HG03342 (cell line): ENCODE data around the gene NR2F1-AS1.

Experiments used
- ATAC-seq: cut with Tn5 transposase; IDR thresholded peaks from one replicate; pipeline ENCODE4 v1.9.1; 2021; ENCODE audit warnings: mild to moderate bottlenecking, moderate library complexity; ENCODE audit not compliant: unreplicated experiment

NR2F1-AS1 gene

DNA sequence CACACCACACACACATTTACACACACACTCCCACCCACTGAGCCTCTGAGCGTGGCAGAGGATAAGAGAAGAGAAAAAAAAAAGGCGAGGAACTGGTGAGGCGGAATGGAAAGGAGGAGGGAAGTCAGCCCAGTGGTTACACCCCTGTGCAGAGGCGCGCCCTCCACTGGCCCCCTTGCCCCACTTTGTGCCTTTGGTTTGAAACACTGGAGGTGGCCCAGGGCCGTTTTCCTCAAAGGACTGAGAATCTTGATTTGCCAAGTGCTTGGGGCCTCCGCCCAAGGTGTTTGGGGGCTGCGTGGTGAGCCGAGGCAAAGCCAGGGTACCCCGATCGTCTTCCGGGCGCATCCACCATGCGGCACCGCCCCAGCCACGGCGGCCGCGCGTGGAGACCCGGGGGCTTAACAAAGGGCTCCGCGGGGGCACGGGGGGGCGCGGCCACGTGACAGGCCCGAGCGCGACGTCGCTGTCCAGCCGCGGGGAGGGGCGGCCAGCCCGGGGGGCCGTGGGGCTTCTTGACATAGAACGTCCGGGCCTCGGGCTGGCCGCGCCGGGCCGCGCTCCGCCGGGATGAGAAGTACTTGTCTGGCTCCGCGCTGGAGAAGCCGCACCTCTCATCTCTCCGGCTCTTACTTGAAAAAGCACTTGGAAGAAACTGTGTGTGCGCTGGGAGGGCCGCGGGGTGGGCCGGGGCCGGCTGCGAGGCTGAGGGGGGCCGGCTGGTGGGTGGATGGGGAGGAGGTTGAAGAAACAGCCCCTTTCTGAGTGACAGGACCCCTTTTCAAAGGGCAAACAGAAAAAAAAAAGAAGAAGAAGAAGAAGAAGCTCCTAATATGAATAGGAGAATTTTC, 23.0 kb upstream of the NR2F1-AS1 start:
- ATAC-seq, result no peak

DNA sequence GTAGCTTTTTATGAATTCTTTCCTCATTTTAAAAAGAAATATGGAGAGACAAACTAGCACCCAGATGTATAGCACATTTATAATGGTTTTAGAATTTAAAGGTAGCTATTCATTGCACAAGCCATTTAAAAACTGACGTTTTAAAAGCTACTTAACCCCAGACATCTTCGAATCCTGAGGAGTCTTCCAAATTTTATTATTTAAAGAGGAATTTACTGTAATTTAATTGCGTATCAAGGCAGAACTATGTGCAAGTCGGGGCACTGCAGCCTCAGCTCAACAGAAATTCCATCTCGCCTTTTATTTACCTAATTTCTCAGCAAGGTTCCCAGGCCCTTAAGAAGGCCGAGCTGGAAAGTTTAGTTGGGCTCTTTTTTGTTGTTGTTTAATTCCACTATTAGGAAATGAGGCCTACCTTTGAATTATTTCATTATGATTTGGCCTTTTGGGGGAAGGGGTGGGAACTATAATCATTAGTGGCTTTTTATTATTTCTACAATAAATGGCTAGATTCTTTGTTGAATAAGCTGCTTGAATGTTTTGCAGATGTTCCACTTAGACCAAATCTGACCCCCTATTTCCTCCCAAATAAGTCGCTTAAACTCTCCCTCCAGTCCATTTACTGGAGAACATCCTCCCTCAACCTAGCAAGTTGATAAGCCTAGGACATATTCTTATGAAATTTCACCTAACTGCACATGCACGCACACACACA, 22.2 kb upstream of the NR2F1-AS1 start:
- ATAC-seq, result no peak

DNA sequence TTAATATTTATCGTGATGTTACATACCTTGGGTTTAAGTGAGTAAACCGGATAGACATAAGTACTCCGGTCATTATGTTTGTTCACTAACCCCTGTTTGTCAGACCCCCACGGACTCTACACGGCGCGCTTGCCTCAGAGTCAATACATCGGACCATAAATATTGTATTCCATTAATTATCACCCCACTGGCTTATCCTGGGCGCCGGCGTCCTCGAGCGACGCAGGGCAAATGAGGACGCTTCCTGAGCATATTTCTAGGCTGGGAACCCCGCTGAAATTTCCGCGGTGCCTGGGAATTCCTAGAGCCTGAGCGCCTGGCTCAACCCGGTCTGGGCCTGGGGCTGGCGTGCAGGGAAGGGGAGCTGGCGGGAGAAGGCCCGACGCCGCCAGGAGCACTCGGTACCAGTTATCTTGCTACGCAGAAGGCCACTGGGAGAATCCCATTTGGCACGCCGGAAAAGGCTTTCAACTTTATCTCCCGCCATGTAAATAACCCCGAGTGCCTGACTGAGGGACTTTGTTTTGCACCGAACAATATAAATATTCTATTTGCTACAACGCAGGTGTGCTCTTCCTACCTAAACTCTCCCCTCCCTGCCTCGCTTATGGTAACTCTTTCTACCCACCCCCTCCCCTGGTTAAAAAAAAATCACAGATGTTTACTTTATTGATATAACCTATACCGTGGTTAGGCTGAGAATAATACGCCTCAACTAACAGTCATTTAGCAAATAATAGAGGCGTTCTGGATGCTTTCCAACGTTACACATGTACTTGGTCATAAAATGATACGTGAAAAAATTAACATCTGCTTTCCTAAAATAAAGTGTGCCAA, 21.4 kb upstream of the NR2F1-AS1 start:
- ATAC-seq, result no peak

DNA sequence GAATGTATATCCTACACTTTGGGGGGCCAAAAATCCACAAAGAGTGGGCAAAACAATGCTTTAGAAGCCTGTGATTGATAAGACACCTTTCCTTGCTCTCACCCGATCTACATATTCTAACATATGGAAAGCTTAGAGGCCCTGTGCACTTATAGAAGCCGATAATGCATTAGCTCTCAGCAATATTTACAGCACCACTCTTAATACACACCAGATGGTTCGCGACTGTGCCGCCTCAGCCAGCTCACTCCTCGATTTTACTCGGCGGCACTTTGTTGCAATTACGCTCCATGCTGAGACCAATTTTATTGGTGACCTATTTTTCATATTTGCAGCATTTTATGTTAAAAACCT, 20.8 kb upstream of the NR2F1-AS1 start:
- no peak for ATAC-seq

DNA sequence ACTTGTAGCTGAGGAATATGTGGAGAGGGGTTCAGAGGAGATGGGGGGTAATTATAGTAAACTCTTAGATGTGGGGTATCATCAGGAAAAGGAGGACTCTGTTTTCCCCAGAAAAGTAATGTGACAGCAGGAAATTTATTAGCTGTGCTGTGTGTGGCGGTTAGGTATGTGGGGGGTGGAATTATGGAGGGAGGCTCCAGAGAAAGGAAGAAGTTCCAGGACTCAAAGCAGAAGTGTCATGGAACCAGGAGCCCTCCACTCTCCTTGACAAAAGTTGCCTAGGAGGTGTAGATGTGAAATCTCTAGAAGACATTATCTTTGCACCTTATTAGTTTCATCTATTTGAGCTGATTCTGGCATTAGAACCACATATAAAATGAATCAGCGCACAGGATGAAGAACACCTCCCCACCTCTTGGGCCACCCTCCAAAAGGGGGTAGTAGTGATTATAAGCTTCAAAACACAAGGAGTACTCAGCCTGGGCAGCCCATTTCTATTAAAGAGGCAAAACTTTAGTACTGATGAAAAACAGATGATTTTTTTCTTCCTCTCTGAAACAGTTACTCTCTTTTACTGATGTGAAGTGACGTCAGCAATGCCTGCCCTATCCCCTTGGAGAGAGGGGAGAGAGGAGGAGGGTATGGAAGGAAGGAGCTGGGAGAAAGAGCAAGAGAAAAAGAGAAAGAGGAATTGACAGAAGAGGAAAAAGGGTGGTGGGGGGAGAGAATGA, 20.2 kb upstream of the NR2F1-AS1 start:
- no peak for ATAC-seq

DNA sequence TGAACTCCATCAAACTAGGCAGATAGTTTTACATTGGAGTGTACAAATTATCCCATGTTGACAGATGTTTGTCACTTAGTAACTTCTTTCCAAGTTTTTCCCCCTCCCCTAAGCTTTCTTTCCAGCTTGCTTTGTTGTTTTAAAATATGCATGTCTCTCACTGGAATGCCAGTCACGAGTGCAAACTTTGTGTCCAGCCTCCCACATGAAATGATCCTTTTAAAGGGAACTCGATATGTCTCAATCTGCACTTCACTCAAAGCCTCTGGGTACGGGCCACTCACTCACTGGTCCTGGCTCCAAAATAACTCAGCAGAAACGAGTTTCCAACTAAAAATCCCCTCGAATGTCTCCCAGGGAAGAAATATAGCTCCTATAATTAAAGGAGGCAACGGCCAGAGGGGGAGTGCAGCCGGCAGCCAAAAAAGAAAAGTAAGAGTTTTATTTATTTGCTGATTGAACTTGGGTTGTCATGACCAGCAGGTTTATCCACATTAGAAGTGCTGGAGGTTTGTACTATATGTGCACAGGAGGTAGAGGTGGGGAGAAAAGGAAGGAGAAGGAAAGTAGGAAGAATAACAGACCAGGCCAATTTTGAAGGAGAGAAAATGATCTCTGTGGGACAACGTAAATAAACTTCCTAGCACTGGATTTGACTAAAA, 19.5 kb upstream of the NR2F1-AS1 start:
- ATAC-seq, result no peak

DNA sequence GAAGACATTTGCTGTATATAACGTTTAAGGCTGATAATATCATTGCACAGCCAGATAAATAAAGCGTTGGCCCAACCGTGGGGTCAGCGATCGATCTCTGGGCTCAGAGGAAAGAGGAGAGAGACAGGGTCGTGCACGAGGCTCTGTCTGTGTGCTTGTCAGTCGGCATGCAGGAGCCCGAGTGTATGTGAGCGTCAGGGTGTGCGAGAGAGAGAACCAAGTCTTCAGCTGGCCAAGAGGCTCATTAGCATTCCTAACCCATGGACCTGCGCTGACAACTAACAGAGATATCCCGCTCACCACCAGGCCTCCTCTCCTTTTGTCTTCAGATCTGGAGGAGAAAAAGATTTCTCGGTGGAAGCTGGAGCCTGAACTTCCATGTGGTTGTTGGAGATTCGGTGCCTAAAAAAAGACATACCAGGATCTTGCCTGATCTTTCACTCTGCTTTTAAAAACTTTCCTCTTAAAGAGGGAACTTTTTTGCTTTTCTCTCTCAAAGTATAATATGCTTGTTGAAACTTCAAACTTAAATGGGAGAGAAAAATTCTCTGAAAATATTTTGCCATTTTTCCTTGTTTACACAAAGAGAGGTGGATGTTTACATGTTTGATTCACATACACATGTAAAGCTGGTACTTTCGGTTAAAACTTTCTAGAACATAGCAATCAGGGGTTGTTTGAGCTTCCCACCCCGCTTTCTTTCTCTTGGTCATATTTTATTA, 18.5 kb upstream of the NR2F1-AS1 start:
- ATAC-seq, result no peak

DNA sequence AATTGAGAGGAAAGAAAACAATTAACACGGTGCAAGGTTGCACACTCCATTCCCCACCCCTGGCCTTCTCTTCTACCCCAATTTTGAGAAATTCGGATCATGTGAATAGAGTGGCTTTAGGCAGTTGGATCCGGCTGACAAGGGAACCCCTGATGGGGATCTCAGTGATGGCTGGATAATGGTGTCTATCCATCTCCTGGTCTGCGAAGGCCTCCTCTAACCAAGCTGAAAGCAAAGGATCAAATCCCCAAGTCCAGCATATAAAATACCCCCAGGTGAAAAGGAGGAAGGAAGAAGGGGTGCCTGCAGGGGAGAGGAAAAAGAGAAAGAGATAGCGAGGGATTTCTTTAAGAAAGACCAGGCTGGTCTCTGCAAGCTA, 18.0 kb upstream of the NR2F1-AS1 start:
- ATAC-seq, result no peak

DNA sequence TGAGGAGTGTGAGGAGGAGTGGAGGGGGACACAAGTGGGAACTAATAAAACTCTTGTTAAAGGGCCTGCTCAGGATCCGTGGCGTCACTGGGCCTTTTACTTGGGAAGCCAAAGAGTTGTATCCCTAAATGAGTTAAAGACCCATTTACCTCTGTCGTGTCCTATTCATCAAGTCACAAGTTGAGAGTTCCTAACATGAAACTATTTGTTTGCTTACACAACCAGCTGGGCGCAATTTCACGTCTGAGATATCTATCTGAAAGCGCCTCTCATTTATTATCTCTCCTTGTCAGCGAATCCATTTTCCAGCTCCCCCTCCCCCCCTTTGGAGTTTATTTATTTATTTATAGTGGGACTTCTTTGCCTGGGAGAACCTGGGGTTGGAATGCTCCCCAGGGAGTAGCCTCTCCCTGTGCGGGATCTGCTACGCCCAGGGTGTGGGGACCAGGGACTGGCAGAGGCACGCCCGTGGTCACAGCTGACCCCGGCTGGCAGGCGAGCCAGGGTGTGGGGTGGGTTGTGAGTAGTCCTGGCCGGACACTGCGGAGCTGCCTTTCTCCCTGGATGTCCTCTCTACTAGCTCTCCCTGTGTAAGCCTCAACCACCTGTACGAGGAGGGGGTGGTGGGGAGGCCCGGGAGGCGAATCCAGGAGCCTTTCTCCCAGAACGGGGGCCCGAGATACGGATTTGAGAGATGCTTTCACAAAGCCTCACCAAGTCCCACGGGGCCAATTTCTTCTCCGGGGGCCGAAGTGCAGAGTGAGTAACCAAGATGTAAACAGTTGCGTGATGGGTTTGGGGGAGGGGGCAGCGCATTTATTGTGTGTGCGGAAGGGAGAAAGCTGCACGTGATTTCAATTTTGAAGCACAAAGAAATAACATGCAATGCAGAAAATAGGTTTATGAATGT, 17.3 kb upstream of the NR2F1-AS1 start:
- no peak for ATAC-seq

DNA sequence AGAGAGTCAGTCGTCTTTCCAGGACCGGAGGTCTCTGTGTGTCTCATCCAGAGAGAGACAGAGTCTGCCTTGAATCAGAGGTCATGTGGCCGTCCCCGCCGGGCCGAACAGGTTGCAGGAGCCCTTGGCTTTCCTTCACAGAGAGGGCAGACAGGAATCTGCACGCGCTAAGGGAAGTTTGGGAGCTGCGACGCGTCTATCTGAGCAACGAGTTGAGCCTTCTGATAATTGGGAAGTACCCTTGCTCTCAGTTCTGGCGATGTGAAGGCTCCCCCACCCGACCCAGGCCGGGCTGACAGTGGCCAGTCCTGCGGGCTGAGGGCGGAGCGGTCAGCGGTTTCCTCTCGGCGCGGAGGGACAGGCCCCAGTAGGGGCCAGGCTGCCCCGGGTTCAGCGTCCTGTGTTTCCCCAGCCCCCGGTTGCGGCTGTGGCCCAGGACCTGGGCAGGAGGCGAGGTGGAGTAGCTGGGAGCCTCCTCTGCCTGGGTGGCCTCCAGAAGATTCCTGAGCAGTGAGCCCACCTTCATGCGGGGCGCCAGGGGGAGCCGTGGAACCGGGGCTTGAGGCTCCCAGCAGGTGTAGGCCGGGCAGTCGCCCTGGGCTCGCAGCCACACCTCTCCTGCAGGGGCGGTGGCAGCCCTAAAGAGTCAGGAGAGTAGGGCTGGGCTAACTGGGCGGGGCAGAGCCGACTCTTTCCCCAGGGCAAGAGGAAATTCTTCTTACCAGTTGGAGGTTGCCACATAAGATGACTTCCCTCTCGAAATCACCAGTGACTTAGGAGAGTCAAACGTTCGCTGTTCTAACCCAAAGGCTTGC, 15.9 kb upstream of the NR2F1-AS1 start:
- no peak for ATAC-seq

DNA sequence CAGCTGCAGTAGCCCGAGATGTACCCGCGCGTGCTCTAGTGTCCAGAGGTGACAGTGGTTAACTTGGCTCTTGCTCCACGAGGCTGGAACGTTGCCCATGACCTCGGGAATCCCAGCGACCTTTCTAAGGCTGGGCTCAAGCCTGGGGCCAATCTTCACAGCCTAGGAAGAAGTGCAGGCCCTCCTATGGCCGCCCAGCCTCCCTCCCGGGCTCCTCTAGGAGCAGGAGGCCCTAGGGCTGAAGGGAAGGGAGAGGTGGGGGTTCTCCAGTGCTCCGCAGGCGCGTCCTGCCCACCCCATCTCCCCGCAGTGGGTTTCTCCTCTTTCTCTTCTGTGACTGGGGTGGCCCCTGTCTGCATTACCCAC, 15.3 kb upstream of the NR2F1-AS1 start:
- no peak for ATAC-seq

DNA sequence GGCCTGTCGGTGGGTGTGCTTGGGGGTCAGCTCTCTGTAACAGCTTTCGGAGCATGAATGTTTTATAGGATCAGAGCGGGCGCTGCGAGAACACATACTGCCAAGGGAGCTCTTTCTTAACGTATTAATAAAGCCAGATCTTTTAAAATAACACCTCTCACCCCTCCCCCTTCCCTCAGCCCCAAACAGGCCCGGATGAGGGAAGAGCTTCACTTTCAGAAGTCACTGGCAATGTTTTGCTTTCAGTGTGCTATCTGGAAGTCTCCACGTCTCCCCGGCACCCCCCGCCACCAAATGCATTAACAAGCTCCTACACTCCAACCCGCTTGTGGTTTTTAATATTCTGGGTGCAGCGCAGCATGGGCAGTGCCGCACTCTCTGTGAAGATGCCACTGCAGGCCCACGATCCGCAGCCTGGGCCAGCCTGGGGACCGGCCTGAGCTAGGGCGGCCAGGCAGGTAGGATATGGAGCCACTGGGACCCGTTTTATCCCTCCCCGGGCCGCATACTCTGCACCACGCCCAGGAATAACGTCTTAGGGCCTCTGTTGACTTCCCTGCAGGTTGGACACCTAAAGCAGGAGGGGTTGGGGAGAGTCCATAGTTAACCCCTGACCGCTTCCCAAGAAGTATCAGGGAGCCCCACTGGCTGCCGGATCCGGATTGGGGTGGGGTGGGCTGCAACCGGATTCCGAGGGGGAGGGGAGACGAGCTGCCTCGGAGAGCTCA, 14.6 kb upstream of the NR2F1-AS1 start:
- ATAC-seq, result no peak

DNA sequence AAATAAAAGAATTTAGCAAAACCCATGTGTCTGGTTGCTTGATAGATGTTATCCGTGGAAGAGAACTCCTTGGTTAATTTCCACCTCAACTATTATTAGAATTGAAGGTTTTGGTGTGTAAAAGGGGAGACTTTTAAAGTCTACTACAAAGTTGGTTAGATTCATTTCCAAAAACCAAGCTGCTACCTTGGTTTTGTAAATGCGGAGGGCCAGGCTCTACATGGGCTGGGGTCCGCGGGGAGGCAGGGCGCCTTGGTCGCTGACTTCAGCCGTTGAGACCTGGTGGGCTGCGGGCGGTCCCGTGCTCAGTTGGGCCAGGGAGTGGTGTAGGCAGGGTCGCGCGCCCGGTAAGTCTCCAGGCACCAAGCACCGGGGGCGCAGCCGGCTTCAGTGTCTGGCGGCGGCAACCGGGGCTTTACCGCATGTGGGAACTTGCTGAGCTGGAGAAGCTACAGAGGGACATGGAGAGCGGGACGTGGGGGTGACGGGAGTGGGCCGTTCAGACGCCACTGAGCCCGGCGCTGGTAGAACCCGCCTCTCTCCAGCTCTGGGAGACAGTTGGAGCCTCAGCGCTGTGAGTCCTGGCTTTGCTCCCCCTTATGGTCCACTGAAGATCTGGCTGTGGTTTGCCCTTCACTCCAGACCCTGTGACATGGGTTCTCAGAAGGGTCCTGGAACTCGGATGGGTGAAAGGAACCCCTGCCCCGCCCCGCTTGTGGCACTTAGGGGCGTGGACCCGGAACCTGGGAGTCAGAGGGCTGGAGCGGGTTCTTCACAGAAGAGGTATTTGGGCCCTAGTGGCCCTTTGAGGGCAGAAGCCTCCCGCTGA, 13.8 kb upstream of the NR2F1-AS1 start:
- no peak for ATAC-seq

DNA sequence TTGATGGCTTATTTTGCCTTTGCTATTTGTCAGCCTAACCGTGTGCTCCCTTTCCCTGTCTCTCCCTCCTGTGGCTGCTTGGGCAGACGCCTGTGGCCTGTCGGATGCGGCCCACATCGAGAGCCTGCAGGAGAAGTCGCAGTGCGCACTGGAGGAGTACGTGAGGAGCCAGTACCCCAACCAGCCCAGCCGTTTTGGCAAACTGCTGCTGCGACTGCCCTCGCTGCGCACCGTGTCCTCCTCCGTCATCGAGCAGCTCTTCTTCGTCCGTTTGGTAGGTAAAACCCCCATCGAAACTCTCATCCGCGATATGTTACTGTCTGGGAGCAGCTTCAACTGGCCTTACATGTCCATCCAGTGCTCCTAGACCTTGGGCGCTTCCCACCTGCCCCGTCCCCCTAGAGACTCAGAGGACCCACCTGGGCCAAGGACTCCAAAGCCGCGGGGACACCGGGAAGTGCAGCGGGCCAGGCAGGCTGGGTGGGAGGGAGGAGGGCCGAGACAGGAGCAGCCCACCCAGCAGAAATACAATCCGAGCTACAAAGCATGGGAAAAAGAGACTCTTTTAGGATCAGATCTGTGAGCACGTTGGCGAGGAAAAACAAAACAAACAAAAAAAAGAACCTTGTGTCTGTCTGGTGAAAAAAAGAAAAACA, 12.6 kb upstream of the NR2F1-AS1 start:
- no peak for ATAC-seq

DNA sequence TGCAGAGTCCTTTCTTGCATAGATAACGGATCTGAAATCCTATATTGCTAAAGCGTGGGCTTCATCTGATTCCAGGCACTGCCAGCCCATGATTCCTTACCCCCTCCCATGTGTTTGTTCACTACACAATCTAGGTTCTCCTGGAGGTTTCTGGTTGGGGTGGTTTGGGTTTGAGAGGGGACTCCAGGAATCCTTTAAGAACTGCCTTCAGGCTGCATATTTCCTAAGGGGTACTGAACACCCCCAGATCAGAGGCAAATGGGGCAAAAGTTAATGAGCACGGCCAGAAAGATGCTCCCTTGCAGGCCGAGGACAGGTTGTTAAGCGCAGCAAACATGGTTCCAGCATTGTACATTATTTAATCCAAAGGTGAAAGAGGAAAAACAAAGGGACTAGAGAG, 11.9 kb upstream of the NR2F1-AS1 start:
- ATAC-seq, result no peak
